GM10266 (cell line): ENCODE measurements around the gene SKAP2.

Source experiments
- DNase-seq: peaks from one replicate; pipeline ENCODE4 v3.0.0; 2012; ENCODE audit errors: extremely low spot score
- CTCF ChIP-seq: IDR thresholded peaks from 2 replicates; pipeline ENCODE4 v1.5.1; 2012; ENCODE audit warnings: mild to moderate bottlenecking, low read depth; ENCODE audit not compliant: control insufficient read depth, insufficient read depth; ENCODE audit errors: missing control alignments

Gene SKAP2

DNA sequence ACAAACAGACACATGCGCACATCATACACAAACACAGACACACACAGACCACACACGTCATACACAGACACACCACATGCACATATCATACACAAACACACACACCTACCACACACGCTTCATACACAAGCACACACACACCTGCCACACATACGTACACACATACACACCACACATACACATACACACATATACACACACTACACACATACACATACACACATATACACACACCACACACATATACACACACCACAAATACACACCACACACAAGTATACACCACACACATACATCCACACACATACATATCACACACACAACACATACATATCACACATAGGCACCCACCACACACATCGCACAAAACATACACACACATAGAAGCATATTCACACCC, 224.7 kb downstream of the SKAP2 start:
- no peak for TF ChIP-seq CTCF
- no peak for DNase-seq

GRCh38 chr7:26639111-26639510, 225.3 kb downstream of the SKAP2 start:
- no peak for TF ChIP-seq CTCF

GRCh38 chr7:26638140-26638539, 226.2 kb downstream of the SKAP2 start:
- no peak for TF ChIP-seq CTCF
- DNase-seq, result no peak

More at GRCh38 chr7:26639111-26639510, 225.3 kb downstream of the SKAP2 start:
- no peak for DNase-seq

DNA sequence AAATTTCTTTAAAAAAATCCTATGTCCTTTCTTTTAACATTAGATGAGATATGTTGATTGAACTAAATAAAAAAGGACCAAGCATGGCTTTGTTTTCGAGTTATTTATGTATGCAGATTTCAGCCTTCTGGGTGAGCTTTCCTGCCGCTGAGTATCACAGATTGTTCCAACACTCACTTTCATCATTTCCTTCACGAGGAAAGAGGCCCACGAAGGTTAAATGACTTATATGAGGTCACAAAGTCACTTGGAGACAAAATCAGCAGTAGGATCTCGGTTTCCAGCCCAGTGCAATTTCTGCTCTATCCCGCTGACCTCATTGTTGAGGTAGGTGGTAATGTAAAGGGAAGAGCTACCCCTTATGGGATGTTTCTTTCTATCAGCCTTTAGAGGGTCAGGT, 226.8 kb downstream of the SKAP2 start:
- no peak for TF ChIP-seq CTCF

DNA sequence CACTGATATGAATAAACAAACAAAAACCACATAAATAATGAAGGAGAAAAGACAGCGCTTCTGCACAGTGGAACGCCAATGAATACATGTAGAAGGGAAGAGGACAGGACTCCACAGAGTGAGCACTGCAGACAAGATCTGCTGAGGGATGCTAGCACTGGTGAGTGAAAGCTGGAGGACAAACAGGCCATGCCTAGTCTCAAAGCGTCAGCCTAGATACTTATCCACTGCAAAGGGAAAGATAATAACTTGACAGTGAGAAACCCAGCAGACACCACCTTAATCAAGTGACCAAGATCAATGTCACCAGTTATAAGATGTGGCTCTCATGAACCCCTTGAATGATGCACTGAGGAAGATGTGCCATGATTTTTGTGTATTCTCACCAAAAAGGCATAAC, 227.6 kb downstream of the SKAP2 start:
- no peak for TF ChIP-seq CTCF

More for the DNA sequence above, 226.8 kb downstream of the SKAP2 start:
- no peak for DNase-seq

DNA sequence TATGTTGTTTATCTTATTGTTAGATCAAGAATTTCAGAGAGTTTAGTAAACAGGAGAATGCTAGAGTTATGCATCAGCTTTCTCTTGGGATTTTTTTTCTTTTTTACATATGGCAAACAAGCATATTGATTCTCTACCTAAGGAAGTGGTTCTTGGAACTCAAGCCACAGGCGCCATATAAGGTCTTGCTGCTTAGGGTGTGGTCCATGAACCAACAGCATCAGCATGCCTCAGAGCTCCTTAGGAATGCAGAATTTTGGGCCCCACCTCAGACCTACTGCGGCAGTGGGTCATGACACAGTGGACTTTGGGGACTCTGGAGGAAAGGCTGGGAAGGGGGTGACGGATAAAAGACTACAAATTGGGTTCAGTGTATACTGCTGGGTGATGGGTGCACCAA, 230.8 kb downstream of the SKAP2 start:
- no peak for TF ChIP-seq CTCF
- DNase-seq, result no peak

More for the DNA sequence above, 227.6 kb downstream of the SKAP2 start:
- DNase-seq, result no peak

DNA sequence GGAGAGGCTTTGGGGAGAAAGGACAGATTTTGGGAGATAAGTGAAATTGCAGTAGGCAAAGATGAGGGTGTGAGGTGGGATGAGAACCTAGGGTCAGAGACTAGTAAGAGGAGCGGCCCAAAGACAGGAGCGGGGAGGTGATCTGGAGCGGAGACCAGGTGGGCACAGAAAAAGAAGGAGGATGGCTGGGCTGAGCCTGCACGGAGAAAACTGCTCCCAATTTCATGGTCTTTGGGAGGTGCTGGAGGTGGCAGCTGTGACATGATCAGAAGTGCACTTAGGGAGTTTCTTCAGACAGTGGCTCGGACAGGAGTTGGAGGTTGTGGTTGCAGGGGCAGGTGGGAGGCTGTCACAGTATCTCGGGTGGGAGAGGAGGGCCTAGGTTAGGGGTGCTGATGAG, 232.8 kb downstream of the SKAP2 start:
- no peak for DNase-seq
- TF ChIP-seq CTCF, result no peak
